ENCODE data around the gene ZDBF2.
"Not testable (repeated sequence)": the region's sequence is repeated elsewhere in the genome, so short reads cannot be mapped to it uniquely, and the experiment has no call there.

ZDBF2 gene

GRCh38 chr2:206274434-206275311 is at the start of gene ZDBF2:
Gene ZDBF2 (plus strand): TSS chr2:206274663. CDS start chr2:206281850, 7,187 bp downstream.
- DNase-seq = peak; percentile 60

- DNase-seq = no peak
Observed at GRCh38 chr2:206225435-206226232, 48.8 kb upstream of the ZDBF2 start.

DNA sequence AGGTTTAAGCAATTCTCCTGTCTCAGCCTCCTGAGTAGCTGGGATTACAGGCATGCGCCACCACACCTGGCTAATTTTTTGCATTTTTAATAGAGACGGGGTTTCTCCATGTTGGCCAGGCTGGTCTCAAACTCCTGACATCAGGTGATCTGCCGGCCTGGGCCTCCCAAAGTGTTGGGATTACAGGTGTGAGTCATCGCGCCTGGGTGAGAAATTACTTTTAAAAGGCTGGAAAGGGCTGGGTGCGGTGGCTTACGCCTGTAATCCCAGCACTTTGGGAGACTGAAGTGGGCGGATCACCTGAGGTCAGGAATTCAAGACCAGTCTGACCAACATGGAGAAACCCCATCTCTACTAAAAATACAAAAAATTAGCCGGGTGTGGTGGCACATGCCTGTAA is 45.8 kb upstream of the ZDBF2 start:
- DNase-seq = not testable (repeated sequence)

- DNase-seq = no peak
Observed at GRCh38 chr2:206229642-206230041, 44.8 kb upstream of the ZDBF2 start.

GRCh38 chr2:206230060-206230762 is 44.3 kb upstream of the ZDBF2 start:
- DNase-seq = peak; percentile 90

GRCh38 chr2:206231669-206232286 is 42.7 kb upstream of the ZDBF2 start:
- no peak for DNase-seq

GRCh38 chr2:206232287-206233035 is 42.0 kb upstream of the ZDBF2 start:
- peak; percentile 59 for DNase-seq

DNA sequence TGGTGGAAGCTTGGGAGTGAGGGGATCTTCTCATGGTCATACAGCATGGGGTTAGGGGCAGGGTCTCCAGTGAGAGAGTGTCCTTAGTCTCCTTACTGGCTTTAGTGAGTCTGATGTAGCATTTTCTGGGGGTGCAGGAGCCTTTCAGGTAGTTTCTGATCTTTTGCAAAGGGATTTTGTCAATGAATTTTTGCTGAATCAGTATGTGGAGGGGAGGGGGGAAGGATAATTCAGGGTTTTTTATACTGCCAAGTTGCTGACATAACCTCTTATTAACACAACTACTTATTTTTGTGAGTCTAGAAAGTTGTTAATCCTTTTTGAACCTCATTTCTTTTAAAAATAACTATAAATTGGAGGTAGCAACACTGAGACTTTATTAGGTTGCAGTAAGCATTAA is 35.3 kb upstream of the ZDBF2 start:
- DNase-seq = no peak

GRCh38 chr2:206240327-206240726 is 34.1 kb upstream of the ZDBF2 start:
- DNase-seq = no peak

- DNase-seq = no peak
Observed at GRCh38 chr2:206241736-206242135, 32.7 kb upstream of the ZDBF2 start.

DNA sequence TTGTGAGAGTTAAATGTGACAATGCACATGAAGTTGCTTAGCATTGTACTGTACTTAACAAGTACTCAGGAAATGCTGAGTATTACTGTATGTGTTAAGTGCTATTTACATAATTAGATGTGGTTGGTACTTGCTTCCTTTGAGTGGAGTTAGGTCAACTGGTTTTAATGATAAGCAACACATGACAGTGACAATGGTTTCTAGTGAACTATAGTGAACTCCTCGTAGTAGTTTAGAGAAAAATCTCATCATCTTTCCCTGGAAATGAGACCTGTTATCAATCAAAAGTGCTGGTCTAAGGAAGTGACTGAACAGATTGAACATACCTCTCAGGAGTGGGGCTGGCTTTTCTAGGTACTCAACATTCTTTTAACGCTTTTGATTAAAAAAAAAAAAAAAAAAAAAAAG is 29.2 kb upstream of the ZDBF2 start:
- DNase-seq = no peak

DNA sequence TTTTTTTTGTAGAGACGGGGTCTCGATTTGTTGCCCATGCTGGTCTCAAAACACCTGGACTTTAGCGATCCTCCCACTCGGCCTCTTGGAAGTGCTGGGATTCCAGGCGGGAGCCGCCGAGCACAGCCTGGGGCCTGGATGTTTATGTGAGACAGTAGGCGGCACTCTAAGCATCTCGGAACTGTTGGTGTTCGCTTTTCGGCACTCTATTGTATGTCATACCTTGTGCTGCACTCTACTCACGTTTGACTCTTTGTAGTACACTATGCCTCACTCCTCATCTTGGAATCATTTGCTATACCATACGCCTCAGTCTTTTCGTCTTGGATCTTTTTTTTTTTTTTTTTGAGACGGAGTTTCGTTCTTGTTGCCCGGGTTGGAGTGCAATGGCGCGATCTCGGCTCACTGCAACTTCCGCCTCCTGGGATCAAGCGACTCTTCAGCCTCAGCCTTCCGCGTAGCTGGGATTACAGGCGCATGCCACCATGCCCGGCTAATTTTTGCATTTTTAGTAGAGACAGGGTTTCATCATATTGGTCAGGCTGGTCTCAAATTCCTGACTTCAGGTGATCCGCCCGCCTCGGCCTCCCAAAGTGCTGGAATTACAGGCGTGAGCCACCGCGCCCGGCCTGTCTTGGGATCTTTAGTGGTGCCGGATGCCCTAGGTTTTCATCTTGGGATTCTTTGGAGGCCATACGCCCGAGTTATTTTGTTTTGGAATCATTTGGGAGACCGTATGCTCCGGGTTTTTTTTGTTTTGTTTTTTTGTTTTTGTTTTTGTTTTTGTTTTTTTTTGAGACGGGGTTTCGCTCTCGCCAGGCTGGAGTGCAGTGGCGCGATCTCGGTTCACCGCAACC is 24.2 kb upstream of the ZDBF2 start:
- no peak for DNase-seq

- no peak for DNase-seq
Observed at GRCh38 chr2:206253125-206253776, 21.2 kb upstream of the ZDBF2 start.

DNA sequence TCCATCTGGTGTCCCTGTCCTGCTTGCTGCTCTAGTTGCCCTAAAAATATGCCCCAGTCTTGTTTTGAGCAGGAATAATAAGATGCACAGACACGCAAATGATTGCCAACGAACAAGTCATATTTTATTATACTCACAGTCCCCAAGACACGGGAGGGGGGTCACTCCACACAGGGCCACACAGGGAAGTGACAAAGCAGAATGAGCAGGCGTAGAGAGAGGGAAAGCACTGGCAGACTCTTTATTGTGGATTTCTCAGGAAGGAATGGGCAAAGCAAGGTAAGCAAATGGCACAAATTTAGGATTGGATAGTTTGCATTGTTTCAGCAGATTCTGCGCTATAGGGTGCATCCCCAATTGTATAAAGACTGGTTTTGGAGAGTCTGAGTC is 20.7 kb upstream of the ZDBF2 start:
- DNase-seq = no peak

DNA sequence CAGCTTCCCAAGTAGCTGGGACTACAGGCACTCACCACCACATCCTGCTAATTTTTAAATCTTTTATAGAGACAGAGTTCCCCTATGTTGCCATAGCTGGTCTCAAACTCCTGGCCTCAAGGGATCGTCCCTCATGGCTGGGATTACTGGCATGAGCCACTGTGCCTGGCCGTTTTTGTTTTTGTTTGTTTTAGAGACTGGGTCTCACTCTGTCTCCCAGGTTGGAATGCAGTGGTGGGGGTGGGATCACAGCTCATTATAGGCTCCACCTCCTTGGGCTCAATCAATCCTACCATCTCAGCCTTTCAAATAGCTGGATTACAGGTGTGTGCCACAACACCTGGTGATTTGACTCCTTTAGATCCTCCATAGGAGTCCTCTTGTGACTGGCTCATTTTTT is 19.5 kb upstream of the ZDBF2 start:
- no peak for DNase-seq

DNA sequence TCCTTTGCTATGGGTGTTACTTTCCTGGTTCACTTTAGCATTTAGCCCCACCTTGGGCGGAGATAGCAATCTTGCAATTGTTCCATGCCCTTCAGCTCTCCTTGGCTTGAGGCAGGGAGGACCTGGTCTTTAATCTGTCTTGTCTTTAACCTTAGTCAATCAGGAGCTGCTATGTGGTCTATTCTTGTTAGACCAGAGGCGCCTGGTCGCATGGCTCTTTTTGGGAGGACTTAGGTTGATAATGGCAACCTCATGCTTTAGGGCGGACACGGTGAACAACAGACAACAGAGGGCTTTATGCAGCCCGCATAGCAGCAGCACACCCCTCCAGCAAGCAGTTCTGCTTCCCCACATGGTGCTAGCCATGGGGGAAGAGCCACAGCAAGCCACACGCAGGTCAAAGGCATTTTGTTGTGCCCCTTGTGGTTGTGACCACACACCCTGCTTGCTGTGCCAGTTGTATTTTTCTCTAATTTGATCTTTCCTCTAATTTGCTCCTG is 17.7 kb upstream of the ZDBF2 start:
- DNase-seq = no peak

- DNase-seq = no peak
Observed at GRCh38 chr2:206257350-206257749, 17.1 kb upstream of the ZDBF2 start.

DNA sequence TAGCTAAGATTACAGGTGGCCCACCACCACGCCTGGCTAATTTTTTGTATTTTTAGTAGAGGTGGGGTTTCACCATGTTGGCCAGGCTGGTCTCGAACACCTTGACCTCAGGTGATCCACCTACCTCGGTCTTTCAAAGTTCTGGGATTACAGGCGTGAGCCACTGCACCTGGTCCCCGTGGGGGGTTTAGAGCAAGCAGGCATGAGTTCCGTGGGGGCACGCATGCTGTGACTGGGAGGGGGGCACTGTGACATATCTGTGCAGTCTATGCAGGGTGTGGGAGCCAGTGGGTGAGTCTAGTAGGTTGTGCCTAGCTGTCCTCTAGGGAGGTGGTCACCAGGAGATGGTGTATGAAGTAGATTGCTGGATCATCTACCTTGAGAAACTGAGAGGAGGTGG is 16.6 kb upstream of the ZDBF2 start:
- DNase-seq = no peak

DNA sequence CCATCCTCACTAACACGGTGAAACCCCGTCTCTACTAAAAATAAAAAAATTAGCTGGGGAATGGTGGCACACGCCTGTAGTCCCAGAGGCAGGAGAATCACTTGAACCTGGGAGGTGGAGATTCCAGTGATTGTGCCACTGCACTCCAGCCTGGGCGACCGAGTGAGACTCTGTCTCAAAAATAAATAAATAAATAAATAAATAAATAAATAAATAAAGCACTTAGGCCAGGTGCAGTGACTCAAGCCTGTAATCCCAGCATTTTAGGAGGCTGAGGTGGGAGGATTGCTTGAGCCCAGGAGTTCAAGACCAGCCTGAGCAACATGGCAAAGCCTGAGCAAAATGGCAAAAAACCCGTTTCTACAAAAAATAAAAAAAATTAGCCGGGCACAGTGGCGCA is 15.8 kb upstream of the ZDBF2 start:
- not testable (repeated sequence) for DNase-seq
